Measurements from ENCODE around the gene NDUFA12. TPM values are rescaled to one million over a fixed set of nuclear protein-coding genes. Genes with fewer than 3 reads are reported as not detected.

Gene NDUFA12
- total and polyA plus RNA-seq, 8 donors: 20.7 to 68.0 (median 31.1) TPM

DNA sequence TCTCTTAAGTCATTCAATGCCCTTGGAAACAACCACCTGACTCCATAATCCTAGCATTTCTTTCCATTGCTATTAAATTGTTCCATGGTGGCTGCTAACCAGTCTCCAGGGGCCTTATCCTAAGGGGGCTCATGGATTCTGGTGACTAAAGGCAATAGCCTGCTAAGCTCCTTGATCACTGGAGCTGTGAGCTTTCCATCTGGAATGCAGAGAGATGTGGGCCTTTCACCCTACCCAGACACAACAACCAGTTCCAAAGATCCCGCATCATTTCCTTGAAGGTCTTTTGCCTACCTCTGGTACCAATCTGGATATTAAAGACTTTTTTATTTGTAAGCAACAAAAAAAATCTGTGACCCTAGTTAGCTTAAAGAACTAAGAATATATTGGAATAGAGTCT, 32.9 kb downstream of the NDUFA12 start:
- TF ChIP-seq, protein P1, sequence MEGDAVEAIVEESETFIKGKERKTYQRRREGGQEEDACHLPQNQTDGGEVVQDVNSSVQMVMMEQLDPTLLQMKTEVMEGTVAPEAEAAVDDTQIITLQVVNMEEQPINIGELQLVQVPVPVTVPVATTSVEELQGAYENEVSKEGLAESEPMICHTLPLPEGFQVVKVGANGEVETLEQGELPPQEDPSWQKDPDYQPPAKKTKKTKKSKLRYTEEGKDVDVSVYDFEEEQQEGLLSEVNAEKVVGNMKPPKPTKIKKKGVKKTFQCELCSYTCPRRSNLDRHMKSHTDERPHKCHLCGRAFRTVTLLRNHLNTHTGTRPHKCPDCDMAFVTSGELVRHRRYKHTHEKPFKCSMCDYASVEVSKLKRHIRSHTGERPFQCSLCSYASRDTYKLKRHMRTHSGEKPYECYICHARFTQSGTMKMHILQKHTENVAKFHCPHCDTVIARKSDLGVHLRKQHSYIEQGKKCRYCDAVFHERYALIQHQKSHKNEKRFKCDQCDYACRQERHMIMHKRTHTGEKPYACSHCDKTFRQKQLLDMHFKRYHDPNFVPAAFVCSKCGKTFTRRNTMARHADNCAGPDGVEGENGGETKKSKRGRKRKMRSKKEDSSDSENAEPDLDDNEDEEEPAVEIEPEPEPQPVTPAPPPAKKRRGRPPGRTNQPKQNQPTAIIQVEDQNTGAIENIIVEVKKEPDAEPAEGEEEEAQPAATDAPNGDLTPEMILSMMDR (IDR thresholded peaks at IDR 0.05): no peak
- intact Hi-C loops (cut with DNase I): no loop called here
- Histone ChIP-seq H3K27me3 (no peaks in the 10 kb centered on the region), H3K27ac (no peak overlapping the region), H3K9me3 (no peaks in the 10 kb centered on the region), H3K4me3 (no peak overlapping the region), H3K4me1 (no peaks in the 10 kb centered on the region), H3K36me3 (peaks cover 0 to 8% (median 0%) of the 10 kb centered on the region in 3 donors)
- no peak for DNase-seq
- 90 to 100% methylated on average over 1 of the region's 1 CpG for WGBS, 2 donors
- FAIRE-seq: no peak
- ATAC-seq: no peak

DNA sequence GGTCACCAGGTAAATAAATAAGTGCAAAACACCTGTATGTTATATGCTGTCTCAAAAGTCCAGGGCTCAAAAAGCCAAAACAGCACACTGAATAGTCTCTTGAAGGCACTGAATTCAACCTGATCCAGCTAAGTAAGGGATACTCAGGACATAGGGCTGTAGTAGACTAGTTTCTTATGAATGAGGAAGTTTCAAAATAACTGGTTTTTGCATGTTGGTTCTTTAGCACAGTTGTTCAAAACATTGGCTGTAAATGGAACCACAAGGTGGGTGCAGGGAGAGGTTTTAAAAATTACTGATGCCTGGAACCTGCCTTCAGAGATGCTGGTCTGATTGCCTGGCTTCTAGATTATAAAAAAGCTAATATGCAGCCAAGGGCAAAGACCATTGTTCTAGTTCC, 34.1 kb downstream of the NDUFA12 start:
- ATAC-seq: no peak

DNA sequence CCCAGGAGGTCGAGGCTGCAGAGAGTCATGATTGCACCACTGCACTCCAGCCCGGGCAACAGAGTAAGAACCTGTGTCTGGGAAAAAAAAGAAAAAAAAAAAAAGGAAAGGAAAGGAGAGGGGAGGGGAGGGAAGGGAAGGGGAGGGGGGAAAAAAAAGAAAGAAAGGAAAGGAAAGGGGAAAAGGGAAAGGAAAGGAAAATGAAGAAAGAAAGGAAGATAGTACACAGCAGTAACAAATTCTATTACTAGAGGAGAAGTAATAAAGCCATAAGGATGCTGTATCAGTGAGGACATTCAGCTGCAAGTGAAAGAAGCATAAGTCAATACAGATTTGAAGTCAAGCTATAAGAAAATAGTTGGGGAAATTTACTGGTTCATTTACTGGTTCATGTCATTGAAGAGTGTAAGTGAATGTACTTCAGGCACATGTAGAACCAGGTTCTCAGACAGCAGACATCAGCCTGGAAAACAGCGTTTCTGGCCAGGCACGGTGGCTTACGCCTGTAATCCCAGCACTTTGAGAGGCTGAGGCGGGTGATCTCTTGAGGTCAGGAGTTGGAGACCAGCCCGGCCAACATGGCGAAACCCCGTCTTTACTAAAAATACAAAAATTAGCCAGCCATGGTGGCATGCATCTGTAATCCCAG, 37.4 kb downstream of the NDUFA12 start:
- Histone ChIP-seq H3K27me3 (no peaks in the 10 kb centered on the region), H3K4me1 (no peaks in the 10 kb centered on the region), H3K4me3 (no peak overlapping the region), H3K27ac (no peak overlapping the region), H3K36me3 (peaks cover 0 to 5% (median 0%) of the 10 kb centered on the region in 3 donors), H3K9me3 (no peaks in the 10 kb centered on the region)
- 90 to 92% methylated on average over 9 of the region's 9 CpGs for WGBS, 2 donors
- TF ChIP-seq, protein P1 (IDR thresholded peaks at IDR 0.05): no peak
- DNase-seq (no peak), ATAC-seq (no peak), FAIRE-seq (no peak)
- intact Hi-C loops (cut with DNase I): no loop called here

More for the DNA sequence above, 34.1 kb downstream of the NDUFA12 start:
- H3K27ac ChIP-seq: no peak overlapping the region
- H3K4me1 ChIP-seq: no peaks in the 10 kb centered on the region
- FAIRE-seq (no peak), DNase-seq (no peak)
- H3K4me3 ChIP-seq: no peak overlapping the region
- H3K36me3 ChIP-seq: peaks cover 0 to 8% (median 0%) of the 10 kb centered on the region in 3 donors
- no peaks in the 10 kb centered on the region for H3K27me3 ChIP-seq
- TF ChIP-seq, protein P1 (IDR thresholded peaks at IDR 0.05): no peak
- no peaks in the 10 kb centered on the region for H3K9me3 ChIP-seq
- intact Hi-C loops (cut with DNase I): no loop called here

DNA sequence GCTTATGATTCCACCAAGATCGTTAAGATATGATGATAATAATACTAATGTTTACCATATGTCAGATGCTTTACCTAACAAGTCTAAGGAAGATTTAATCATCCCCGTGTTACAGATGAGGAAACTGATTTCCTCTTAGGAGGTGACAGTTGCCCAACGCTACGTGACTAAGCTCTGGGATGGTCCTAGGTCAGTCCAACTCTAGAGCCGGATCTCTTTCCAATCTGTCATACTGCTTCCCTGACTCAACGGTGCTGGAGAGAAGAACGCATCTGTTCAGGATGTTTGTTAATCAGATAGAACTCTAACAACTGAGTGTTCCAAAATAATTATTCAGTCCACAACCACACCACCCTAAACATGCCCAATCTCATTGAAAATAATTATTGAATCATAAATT, 39.8 kb downstream of the NDUFA12 start:
- no peak for FAIRE-seq
- intact Hi-C loops (cut with DNase I): no loop called here
- 75 to 85% methylated on average over 7 of the region's 7 CpGs for WGBS, 2 donors
- H3K9me3 ChIP-seq: no peaks in the 10 kb centered on the region
- no peak for DNase-seq
- TF ChIP-seq, protein P1 (IDR thresholded peaks at IDR 0.05): no peak
- H3K4me3 ChIP-seq: no peak overlapping the region
- H3K4me1 ChIP-seq: no peaks in the 10 kb centered on the region
- no peak for ATAC-seq
- H3K27ac ChIP-seq: no peak overlapping the region
- no peaks in the 10 kb centered on the region for H3K27me3 ChIP-seq
- H3K36me3 ChIP-seq: no peaks in the 10 kb centered on the region

DNA sequence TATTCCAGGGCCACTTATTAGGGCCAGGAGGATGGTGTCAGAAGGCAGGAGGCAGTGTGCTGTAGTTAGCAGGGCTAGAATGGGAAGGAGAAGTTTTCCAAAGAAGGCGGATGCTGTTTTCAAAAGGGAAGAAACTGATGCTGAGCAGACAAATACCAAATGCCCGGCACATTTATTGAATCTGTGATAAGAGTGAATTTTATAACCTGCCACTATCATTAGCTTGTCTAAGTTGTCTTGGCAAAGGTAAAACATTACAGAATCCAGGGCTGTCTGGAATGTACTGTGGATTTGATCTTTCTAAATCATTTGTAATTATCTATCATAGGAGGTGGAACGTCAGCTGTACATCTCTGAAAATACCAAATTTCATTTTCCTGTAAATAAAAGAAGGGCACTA, 40.8 kb downstream of the NDUFA12 start:
- WGBS, 2 donors: 38 to 50% methylated on average over 3 of the region's 3 CpGs
- H3K27me3 ChIP-seq: no peaks in the 10 kb centered on the region
- no peak for DNase-seq
- intact Hi-C loops (cut with DNase I): no loop called here
- H3K4me3 ChIP-seq: no peak overlapping the region
- ATAC-seq: no peak
- no peaks in the 10 kb centered on the region for H3K4me1 ChIP-seq
- H3K27ac ChIP-seq: no peak overlapping the region
- TF ChIP-seq, protein P1 (IDR thresholded peaks at IDR 0.05): no peak
- FAIRE-seq: no peak
- no peaks in the 10 kb centered on the region for H3K9me3 ChIP-seq
- no peaks in the 10 kb centered on the region for H3K36me3 ChIP-seq
